ENCODE measurements around the gene PDZRN3.
"Not testable (repeated sequence)": the region's sequence is repeated elsewhere in the genome, so short reads cannot be mapped to it uniquely, and the experiment has no call there.

The PDZRN3 gene

GRCh38 chr3:73484656-73485248 is 140.0 kb downstream of the PDZRN3 start:
- no peak for FAIRE-seq

- FAIRE-seq = no peak
These were observed 142.9 kb downstream of the PDZRN3 start for GRCh38 chr3:73481888-73482287.

- FAIRE-seq = no peak
These were observed 144.5 kb downstream of the PDZRN3 start for GRCh38 chr3:73480187-73480672.

GRCh38 chr3:73479325-73479724 is 145.4 kb downstream of the PDZRN3 start:
- no peak for FAIRE-seq

GRCh38 chr3:73478858-73479257 is 145.9 kb downstream of the PDZRN3 start:
- no peak for FAIRE-seq

- FAIRE-seq = no peak
These were observed 149.0 kb downstream of the PDZRN3 start for GRCh38 chr3:73475717-73476116.

GRCh38 chr3:73475175-73475574 is 149.6 kb downstream of the PDZRN3 start:
- FAIRE-seq = no peak

GRCh38 chr3:73474619-73475018 is 150.1 kb downstream of the PDZRN3 start:
- no peak for FAIRE-seq

- FAIRE-seq = no peak
These were observed 150.8 kb downstream of the PDZRN3 start for GRCh38 chr3:73473898-73474416.

- FAIRE-seq = no peak
These were observed 151.4 kb downstream of the PDZRN3 start for GRCh38 chr3:73473181-73473897.

- no peak for FAIRE-seq
These were observed 152.6 kb downstream of the PDZRN3 start for GRCh38 chr3:73471986-73472787.

GRCh38 chr3:73470860-73471259 is 153.9 kb downstream of the PDZRN3 start:
- FAIRE-seq = no peak

GRCh38 chr3:73469331-73469730 is 155.4 kb downstream of the PDZRN3 start:
- FAIRE-seq = no peak

GRCh38 chr3:73467211-73467610 is 157.5 kb downstream of the PDZRN3 start:
- no peak for FAIRE-seq

- FAIRE-seq = no peak
These were observed 158.8 kb downstream of the PDZRN3 start for GRCh38 chr3:73465926-73466325.

GRCh38 chr3:73464126-73464525 is 160.6 kb downstream of the PDZRN3 start:
- not testable (repeated sequence) for FAIRE-seq

- FAIRE-seq = no peak
These were observed 163.2 kb downstream of the PDZRN3 start for GRCh38 chr3:73461547-73461946.

- no peak for FAIRE-seq
These were observed 165.0 kb downstream of the PDZRN3 start for GRCh38 chr3:73459711-73460110.

- FAIRE-seq = no peak
These were observed 171.1 kb downstream of the PDZRN3 start for GRCh38 chr3:73453666-73454065.

- no peak for FAIRE-seq
These were observed 172.0 kb downstream of the PDZRN3 start for GRCh38 chr3:73452729-73453128.

- FAIRE-seq = no peak
These were observed 173.3 kb downstream of the PDZRN3 start for GRCh38 chr3:73451301-73451944.

- FAIRE-seq = no peak
These were observed 175.0 kb downstream of the PDZRN3 start for GRCh38 chr3:73449774-73450173.

GRCh38 chr3:73448761-73449301 is 175.9 kb downstream of the PDZRN3 start:
- FAIRE-seq = no peak
